Fibroblast of skin of right quadriceps (primary cell): ENCODE measurements around the gene IL37.

Experiments
- DNase-seq: peaks from one replicate; pipeline ENCODE4 v3.0.0-alpha.2; 2013

The IL37 gene

GRCh38 chr2:112910865-112911264 lies at the start of gene IL37:
Gene IL37, plus strand, starts transcription at chr2:112911165. Its CDS starts 1,848 bp downstream, at chr2:112913013.
- no peak for DNase-seq

DNA sequence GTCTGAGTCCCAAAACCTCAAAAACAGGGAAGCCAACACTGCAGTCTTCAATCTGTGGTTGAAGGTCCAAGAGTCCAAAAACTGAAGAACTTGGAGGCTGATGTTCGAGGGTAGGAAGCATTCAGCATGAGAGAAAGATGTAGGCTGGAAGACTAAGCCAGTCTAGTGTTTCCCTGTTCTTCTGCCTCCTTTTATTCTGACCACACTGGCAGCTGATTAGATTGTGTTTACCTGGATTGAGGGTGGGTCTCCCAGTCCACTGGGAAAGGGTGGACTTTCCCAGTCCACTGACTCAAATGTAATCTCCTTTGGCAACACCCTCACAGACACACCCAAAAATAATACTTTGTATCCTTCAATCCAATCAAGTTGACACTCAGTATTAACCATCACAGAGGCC lies 46.9 kb upstream of the IL37 start:
- no peak for DNase-seq

DNA sequence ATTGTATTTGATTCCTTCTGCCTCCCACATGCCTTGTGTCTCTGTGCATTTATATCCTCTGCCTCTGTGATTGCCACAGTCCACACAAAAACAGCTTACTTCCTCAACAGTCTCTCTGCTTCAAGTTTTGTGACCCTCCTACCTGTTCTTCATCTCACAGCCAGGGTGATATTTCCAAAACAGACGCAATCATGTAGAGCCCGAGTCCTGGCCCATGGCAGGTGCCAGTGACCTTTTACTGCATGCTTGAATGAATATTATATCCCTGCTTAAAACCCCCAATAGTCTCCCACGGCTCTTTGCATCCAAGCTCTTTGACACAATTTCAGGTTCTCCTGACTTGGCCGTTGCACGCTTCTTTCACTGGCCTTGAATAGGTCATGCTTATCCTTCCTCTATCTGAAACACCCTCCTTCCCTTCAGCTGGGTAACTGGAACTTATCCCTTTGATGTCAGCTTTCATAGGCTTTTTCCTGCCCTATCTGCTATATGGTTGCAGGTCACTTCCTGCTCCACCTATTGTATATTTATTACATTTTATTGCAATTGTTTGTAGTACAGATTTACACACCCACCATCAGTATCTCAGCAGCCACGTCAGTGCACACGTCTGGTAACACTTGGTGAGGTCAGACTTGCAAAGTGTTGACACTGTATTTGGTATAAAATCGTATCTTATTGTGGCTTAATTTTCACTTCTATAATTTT lies 44.7 kb upstream of the IL37 start:
- no peak for DNase-seq

GRCh38 chr2:112867701-112868631 lies 43.0 kb upstream of the IL37 start:
- DNase-seq, result no peak

- DNase-seq, result peak; percentile 85
Measured at GRCh38 chr2:112869258-112869842, 41.6 kb upstream of the IL37 start.

- DNase-seq, result no peak
Measured at GRCh38 chr2:112870841-112871835, 39.8 kb upstream of the IL37 start.

- DNase-seq, result no peak
Measured at GRCh38 chr2:112876257-112876970, 34.6 kb upstream of the IL37 start.

GRCh38 chr2:112876971-112877361 lies 34.0 kb upstream of the IL37 start:
- DNase-seq, result peak; percentile 14

DNA sequence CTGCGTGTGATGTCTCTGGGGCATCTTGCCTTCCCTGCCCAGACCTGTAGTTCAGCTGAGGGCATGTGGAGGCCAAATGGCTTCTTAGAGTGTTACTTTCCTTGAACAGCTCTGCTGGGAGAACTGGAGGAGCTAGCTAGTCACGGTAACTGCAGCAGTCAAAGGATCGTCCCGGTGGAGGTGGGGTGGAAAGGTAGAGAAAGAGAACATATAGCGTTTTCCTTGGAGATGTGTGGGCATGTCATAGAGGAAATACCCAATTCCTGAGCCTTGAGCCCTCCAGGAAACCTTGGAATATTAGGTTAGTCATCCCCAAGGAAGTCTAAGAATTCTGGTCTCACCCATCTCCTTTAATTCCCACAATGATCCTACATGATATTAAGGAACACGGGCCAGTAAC lies 33.5 kb upstream of the IL37 start:
- peak; percentile 59 for DNase-seq

GRCh38 chr2:112879491-112880041 lies 31.4 kb upstream of the IL37 start:
- no peak for DNase-seq

DNA sequence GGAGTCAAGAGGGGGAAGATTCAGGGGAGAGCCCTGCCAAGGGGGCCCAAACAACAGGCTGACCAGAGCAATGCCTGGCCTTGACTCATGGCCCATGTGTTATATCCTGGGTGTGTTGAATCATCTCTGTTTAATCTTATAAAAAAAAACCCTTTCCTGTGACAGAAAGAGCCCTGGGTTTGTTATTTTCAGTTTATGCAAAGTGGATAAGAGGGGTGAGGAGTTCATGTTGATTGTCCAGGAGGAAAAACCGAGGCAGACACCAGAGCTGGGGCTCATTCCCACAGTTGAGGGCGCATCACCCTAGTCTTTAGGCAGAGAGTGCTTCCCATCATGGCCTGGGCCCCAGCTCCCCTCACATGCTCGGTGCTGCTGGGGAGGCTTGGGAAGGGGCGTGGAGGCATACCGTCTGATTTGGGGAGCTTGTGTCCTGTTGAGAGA lies 30.9 kb upstream of the IL37 start:
- peak; percentile 24 for DNase-seq

DNA sequence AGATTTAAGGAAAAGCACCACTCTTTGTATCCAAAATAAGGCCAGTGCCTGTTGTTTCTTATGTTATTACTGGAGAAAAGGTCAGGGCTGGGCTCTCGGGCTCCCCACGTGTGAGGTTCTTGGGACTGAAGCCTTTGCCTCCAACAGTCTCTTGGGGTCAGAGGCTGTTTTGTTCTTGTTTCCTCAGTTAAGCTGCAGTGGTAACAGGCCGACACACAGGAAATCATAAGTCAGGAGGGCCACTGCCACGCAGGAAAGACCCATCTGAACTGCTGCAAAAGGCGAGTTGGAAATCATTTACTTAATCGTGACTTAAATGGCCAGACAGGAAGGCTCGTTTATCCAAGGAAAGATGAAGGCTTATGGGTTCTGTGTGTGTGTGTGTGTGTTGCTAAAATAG lies 30.3 kb upstream of the IL37 start:
- DNase-seq, result no peak

GRCh38 chr2:112881217-112881985 lies 29.6 kb upstream of the IL37 start:
- DNase-seq, result peak; percentile 72

DNA sequence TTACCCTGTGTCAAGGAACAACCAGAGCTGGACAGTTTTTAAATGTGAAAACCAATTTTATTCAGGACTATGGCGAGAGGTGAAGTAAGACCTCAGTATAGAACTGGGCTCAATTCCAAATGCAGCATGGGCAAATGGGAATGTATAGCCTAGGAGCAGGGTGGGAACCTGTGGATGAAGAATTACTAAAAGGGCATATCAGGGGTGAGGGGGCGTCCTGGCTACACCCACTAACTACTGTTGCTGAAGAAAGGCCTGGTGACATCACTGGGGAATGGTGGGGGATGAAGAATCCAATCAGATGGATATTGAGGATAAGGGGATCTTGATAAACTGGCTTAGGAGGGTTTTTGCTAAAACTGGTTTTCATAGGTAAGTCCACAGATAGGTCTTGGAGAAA lies 27.3 kb upstream of the IL37 start:
- DNase-seq, result no peak

DNA sequence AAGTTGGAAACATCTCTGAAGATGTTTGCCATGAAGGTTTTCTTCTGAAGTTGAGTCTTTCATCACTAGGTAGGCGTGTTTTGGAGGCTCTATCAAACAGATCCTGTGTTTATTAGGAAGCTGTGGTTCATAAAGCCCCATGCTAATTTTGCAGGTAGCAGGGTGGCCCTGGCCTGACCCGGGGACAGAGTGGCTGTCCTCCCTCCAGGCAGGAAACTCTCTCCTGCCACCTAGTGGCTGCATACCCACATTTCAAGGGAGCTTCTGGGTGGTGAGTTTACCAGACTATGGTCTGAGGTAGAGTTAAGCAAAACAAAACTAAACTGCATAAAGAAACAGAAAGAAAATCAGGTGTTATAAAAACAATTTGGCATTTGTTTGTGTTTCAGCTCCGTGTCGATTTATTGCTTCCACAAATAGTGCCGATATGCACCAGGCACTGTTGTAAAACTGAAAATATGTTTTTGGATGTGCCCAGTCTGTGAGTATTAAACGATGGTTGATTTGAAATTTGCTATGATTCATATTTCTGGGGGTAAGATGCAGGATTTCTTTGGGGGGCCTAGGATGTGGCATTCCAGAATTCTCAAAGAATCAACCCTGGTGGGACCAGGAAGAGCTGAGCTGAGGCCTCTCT lies 26.0 kb upstream of the IL37 start:
- DNase-seq, result peak; percentile 14

- DNase-seq, result peak; percentile 5
Measured at GRCh38 chr2:112885506-112885902, 25.5 kb upstream of the IL37 start.

- DNase-seq, result no peak
Measured at GRCh38 chr2:112886291-112886690, 24.7 kb upstream of the IL37 start.

GRCh38 chr2:112887964-112888749 lies 22.8 kb upstream of the IL37 start:
- DNase-seq, result no peak

DNA sequence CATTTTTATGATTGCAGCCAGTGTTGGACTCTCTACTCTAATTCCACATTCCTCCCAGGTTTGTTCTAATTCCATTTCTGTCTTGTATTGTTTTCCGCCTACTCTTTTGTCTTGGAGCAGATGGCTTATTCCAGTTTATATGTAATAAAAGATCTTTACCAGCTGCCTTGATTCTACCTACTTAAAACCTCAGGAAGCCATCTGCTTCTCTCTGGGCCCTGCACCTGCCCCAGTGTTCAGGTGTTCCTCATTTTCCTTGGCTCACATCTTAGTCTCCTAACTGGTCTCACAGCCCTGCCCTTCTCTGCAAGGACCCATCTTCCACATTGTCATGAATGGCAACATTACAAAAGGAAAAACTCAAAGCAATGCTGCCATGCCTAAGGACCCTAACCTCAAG lies 21.0 kb upstream of the IL37 start:
- no peak for DNase-seq
